OCI-LY3 (cell line): ENCODE measurements around the gene HOXD12.

Experiments
- CTCF ChIP-seq: fragments of 200-600, 300-600 bp; sonication (generic); IDR thresholded peaks from 2 replicates; pipeline ENCODE4 v1.5.1; 2014; ENCODE audit warnings: antibody characterized with exemption, low read length, low read depth
- EZH2phosphoT487 ChIP-seq: fragments of 200-600 bp; shearing (Covaris generic); IDR thresholded peaks from 2 replicates; pipeline ENCODE4 v1.6.1; 2018; ENCODE audit warnings: antibody characterized with exemption, mixed run types, low read depth

- TF ChIP-seq CTCF (no peak), EZH2phosphoT487 (no peak)
These were observed 16.6 kb downstream of the HOXD12 start, which contains the start of gene HOXD10 for GRCh38 chr2:176115883-176116813.
